ENCODE data around the gene CCR7. TPM values are rescaled to one million over a fixed set of nuclear protein-coding genes. Genes with fewer than 3 reads are reported as not detected.
A peak's percentile ranks its signal among the peaks of the same experiment; 100 is the strongest.

CCR7 gene
- total RNA-seq, 1 donor: not detected

DNA sequence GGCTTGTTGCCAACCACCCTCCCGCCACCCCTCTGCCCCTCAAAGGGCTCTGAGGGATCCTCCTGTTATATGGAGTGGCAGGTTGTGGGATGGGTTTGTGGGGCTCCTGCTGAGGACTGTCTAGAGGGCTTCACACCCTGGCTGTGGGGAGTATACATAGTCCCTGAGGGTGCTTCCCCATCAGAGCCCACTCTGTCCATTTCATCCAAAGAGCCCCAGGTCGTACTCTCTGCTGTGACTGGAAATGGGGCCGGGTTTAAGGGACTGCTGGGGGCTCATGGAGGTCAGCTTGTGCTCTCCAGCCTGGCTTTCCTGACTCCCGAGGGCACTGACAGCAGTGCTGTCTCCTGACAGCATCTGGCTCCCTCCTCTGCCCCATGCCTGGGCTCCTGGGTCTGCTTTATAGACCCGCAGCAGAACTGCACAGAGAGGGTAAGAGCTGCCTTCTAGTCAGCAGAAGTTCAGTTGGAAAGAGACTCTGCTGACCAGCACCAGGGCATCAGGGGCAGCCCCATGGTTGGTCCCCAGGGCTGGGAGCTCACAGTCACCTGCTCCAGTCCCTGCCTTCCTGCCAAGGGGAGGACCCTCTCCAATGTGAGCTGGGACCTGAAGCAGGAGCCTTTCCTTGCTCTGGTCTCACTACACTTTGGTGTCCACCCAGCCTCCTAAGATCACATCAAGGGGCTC is 46.0 kb downstream of the CCR7 start:
- Histone ChIP-seq H3K27ac (ENCODE audit: low read depth, low read length) (peak overlapping the region; percentile 20), H3K4me2 (ENCODE audit: insufficient read depth, low read length) (no peak overlapping the region), H3K79me2 (ENCODE audit: insufficient read depth, low read length) (no peaks in the 10 kb centered on the region), H3K4me3 (ENCODE audit: insufficient read depth, low read length) (no peak overlapping the region), H3K36me3 (ENCODE audit: insufficient read depth, low read length) (no peaks in the 10 kb centered on the region), H3K4me1 (ENCODE audit: insufficient read depth, low read length) (peaks cover 40% of the 10 kb centered on the region), H3K9me3 (ENCODE audit: low read depth, low read length) (no peaks in the 10 kb centered on the region), H3K27me3 (ENCODE audit: insufficient read depth, low read length) (no peaks in the 10 kb centered on the region), H2AFZ (ENCODE audit: low read length) (no peak overlapping the region), H4K20me1 (ENCODE audit: insufficient read depth, low read length) (no peaks in the 10 kb centered on the region)
- no peak for DNase-seq (ENCODE audit: insufficient read length, low spot score, missing footprints)
- TF ChIP-seq, protein P1, sequence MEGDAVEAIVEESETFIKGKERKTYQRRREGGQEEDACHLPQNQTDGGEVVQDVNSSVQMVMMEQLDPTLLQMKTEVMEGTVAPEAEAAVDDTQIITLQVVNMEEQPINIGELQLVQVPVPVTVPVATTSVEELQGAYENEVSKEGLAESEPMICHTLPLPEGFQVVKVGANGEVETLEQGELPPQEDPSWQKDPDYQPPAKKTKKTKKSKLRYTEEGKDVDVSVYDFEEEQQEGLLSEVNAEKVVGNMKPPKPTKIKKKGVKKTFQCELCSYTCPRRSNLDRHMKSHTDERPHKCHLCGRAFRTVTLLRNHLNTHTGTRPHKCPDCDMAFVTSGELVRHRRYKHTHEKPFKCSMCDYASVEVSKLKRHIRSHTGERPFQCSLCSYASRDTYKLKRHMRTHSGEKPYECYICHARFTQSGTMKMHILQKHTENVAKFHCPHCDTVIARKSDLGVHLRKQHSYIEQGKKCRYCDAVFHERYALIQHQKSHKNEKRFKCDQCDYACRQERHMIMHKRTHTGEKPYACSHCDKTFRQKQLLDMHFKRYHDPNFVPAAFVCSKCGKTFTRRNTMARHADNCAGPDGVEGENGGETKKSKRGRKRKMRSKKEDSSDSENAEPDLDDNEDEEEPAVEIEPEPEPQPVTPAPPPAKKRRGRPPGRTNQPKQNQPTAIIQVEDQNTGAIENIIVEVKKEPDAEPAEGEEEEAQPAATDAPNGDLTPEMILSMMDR (IDR thresholded peaks at IDR 0.05; ENCODE audit: extremely low read depth, low read depth, low read length): no peak

GRCh38 chr17:40518401-40519088 is 46.7 kb downstream of the CCR7 start:
- H3K9me3 ChIP-seq (ENCODE audit: low read depth, low read length): no peaks in the 10 kb centered on the region
- H3K79me2 ChIP-seq (ENCODE audit: insufficient read depth, low read length): no peaks in the 10 kb centered on the region
- no peak overlapping the region for H3K4me3 ChIP-seq (ENCODE audit: insufficient read depth, low read length)
- no peaks in the 10 kb centered on the region for H3K36me3 ChIP-seq (ENCODE audit: insufficient read depth, low read length)
- peak overlapping the region; percentile 52 for H3K27ac ChIP-seq (ENCODE audit: low read depth, low read length)
- no peak overlapping the region for H3K4me2 ChIP-seq (ENCODE audit: insufficient read depth, low read length)
- no peaks in the 10 kb centered on the region for H3K27me3 ChIP-seq (ENCODE audit: insufficient read depth, low read length)
- no peaks in the 10 kb centered on the region for H4K20me1 ChIP-seq (ENCODE audit: insufficient read depth, low read length)
- no peak for DNase-seq (ENCODE audit: insufficient read length, low spot score, missing footprints)
- TF ChIP-seq, protein P1 (IDR thresholded peaks at IDR 0.05; ENCODE audit: extremely low read depth, low read depth, low read length): no peak
- peaks cover 40% of the 10 kb centered on the region for H3K4me1 ChIP-seq (ENCODE audit: insufficient read depth, low read length)
- H2AFZ ChIP-seq (ENCODE audit: low read length): no peak overlapping the region

DNA sequence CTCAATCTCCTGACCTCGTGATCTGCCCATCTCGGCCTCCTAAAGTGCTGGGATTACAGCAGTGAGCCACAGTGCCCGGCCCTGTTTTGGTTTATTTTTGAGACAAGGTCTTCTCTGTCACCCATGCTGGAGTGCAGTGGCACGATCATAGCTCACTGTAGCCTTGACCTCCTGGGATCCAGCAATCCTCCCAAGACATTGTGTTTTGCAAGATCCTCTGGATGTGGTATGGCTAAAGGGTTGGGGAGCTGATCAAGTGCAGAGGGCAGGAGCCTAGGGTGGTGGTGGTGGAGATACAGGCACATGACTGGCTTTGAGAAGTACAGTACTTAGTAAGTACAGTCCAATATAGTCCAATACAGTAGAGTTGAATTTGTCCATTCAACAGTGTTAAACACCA is 47.3 kb downstream of the CCR7 start:
- Histone ChIP-seq H3K4me2 (ENCODE audit: insufficient read depth, low read length) (no peak overlapping the region), H4K20me1 (ENCODE audit: insufficient read depth, low read length) (no peaks in the 10 kb centered on the region), H3K9me3 (ENCODE audit: low read depth, low read length) (no peaks in the 10 kb centered on the region), H3K79me2 (ENCODE audit: insufficient read depth, low read length) (no peaks in the 10 kb centered on the region), H3K36me3 (ENCODE audit: insufficient read depth, low read length) (no peaks in the 10 kb centered on the region), H2AFZ (ENCODE audit: low read length) (no peak overlapping the region), H3K27ac (ENCODE audit: low read depth, low read length) (peak overlapping the region; percentile 52), H3K4me1 (ENCODE audit: insufficient read depth, low read length) (peaks cover 40% of the 10 kb centered on the region), H3K4me3 (ENCODE audit: insufficient read depth, low read length) (no peak overlapping the region), H3K27me3 (ENCODE audit: insufficient read depth, low read length) (no peaks in the 10 kb centered on the region)
- TF ChIP-seq, protein P1 (IDR thresholded peaks at IDR 0.05; ENCODE audit: extremely low read depth, low read depth, low read length): no peak
- no peak for DNase-seq (ENCODE audit: insufficient read length, low spot score, missing footprints)

GRCh38 chr17:40517286-40517662 is 48.0 kb downstream of the CCR7 start:
- Histone ChIP-seq H3K4me1 (ENCODE audit: insufficient read depth, low read length) (peaks cover 40% of the 10 kb centered on the region), H3K27ac (ENCODE audit: low read depth, low read length) (peak overlapping the region; percentile 44)
- TF ChIP-seq, protein P1 (IDR thresholded peaks at IDR 0.05; ENCODE audit: extremely low read depth, low read depth, low read length): no peak

More at GRCh38 chr17:40517286-40517662, 48.0 kb downstream of the CCR7 start:
- H4K20me1 ChIP-seq (ENCODE audit: insufficient read depth, low read length): no peaks in the 10 kb centered on the region
- H3K9me3 ChIP-seq (ENCODE audit: low read depth, low read length): no peaks in the 10 kb centered on the region
- no peak overlapping the region for H3K4me2 ChIP-seq (ENCODE audit: insufficient read depth, low read length)
- no peaks in the 10 kb centered on the region for H3K79me2 ChIP-seq (ENCODE audit: insufficient read depth, low read length)
- no peak for DNase-seq (ENCODE audit: insufficient read length, low spot score, missing footprints)
- no peaks in the 10 kb centered on the region for H3K27me3 ChIP-seq (ENCODE audit: insufficient read depth, low read length)
- H3K4me3 ChIP-seq (ENCODE audit: insufficient read depth, low read length): no peak overlapping the region
- peak overlapping the region; percentile 35 for H2AFZ ChIP-seq (ENCODE audit: low read length)
- no peaks in the 10 kb centered on the region for H3K36me3 ChIP-seq (ENCODE audit: insufficient read depth, low read length)

All from osteoblast (primary cell).